ENCODE measurements around the gene CD2BP2. TPM values are rescaled to one million over a fixed set of nuclear protein-coding genes. Genes with fewer than 3 reads are reported as not detected.
A peak's percentile ranks its signal among the peaks of the same experiment; 100 is the strongest.

Gene CD2BP2
- total and polyA plus RNA-seq, 2 of the 13 experiments (the other 11 are each of a cell fraction or from before 2014, with no cell fraction given), result 24.9 to 54.6 TPM

GRCh38 chr16:30352488-30353401 lies 2.4 kb downstream of the CD2BP2 start (continued):
- TF ChIP-seq ZSCAN12 (CRISPR knock-in tag; IDR thresholded peaks at IDR 0.05) (no peak), E2F2 (CRISPR knock-in tag; IDR thresholded peaks at IDR 0.05; ENCODE audit: borderline replicate concordance) (no peak), TEAD2 (CRISPR knock-in tag; IDR thresholded peaks at IDR 0.05) (no peak), MYPOP (CRISPR knock-in tag; IDR thresholded peaks at IDR 0.05) (no peak), ZNF574 (CRISPR knock-in tag; IDR thresholded peaks at IDR 0.05) (peak; percentile 66), ZNF660 (CRISPR knock-in tag; IDR thresholded peaks at IDR 0.05; ENCODE audit: borderline replicate concordance, low read depth) (no peak), NR2C2 (CRISPR knock-in tag; IDR thresholded peaks at IDR 0.05; ENCODE audit: borderline replicate concordance) (peak; percentile 28; the same call in 1 of the 2 replicates), STAG1 (CRISPR knock-in tag; IDR thresholded peaks at IDR 0.05) (peak; percentile 59), NRL (CRISPR knock-in tag; IDR thresholded peaks at IDR 0.05; ENCODE audit: borderline replicate concordance) (no peak), TIGD3 (CRISPR knock-in tag; IDR thresholded peaks at IDR 0.05; ENCODE audit: borderline replicate concordance) (no peak), RFXANK (CRISPR knock-in tag; IDR thresholded peaks at IDR 0.05) (no peak), NR1H2 (CRISPR knock-in tag; IDR thresholded peaks at IDR 0.05; ENCODE audit: borderline replicate concordance, low read depth) (no peak), ZNF17 (CRISPR knock-in tag; IDR thresholded peaks at IDR 0.05) (no peak), FOXP1 (IDR thresholded peaks at IDR 0.05) (no peak), FOXP1 (CRISPR knock-in tag; IDR thresholded peaks at IDR 0.05) (no peak), PCBP2 (optimal IDR thresholded peaks at IDR 0.05; ENCODE audit: low read depth, low read length, poor library complexity, severe bottlenecking) (no peak), CSRNP1 (CRISPR knock-in tag; IDR thresholded peaks at IDR 0.05) (no peak), ISX (CRISPR knock-in tag; conservative IDR thresholded peaks at IDR 0.05) (no peak), STAT5B (CRISPR knock-in tag; IDR thresholded peaks at IDR 0.05) (no peak), GMEB2 (CRISPR knock-in tag; IDR thresholded peaks at IDR 0.05; ENCODE audit: low read depth) (no peak)
